Subcutaneous adipose tissue (tissue), 4 donors: ENCODE data around the gene ATF7. TPM values are rescaled to one million over a fixed set of nuclear protein-coding genes. Genes with fewer than 3 reads are reported as not detected.

ENCODE experiments used
- total RNA-seq, 4 donors: library from RNA; depleted of rRNA; stranded (reverse); fragments of >200 nt; gene quantifications; one replicate each; pipeline ENCODE4 v1.1.0, GENCODE V29; 2016
- TF ChIP-seq, protein P1 (sequence below): fragments of 450-650 bp; IDR thresholded peaks from one replicate; pipeline ENCODE4 v1.5.1; 2016; ENCODE audit warnings: low read depth, mild to moderate bottlenecking, control low read depth, antibody characterized with exemption, moderate library complexity

The ATF7 gene
- total RNA-seq, 4 donors from 2014 or later: 32.0 to 49.7 (median 43.7) TPM

GRCh38 chr12:53602176-53602864 is 23.9 kb downstream of the ATF7 start:
- TF ChIP-seq, protein P1, sequence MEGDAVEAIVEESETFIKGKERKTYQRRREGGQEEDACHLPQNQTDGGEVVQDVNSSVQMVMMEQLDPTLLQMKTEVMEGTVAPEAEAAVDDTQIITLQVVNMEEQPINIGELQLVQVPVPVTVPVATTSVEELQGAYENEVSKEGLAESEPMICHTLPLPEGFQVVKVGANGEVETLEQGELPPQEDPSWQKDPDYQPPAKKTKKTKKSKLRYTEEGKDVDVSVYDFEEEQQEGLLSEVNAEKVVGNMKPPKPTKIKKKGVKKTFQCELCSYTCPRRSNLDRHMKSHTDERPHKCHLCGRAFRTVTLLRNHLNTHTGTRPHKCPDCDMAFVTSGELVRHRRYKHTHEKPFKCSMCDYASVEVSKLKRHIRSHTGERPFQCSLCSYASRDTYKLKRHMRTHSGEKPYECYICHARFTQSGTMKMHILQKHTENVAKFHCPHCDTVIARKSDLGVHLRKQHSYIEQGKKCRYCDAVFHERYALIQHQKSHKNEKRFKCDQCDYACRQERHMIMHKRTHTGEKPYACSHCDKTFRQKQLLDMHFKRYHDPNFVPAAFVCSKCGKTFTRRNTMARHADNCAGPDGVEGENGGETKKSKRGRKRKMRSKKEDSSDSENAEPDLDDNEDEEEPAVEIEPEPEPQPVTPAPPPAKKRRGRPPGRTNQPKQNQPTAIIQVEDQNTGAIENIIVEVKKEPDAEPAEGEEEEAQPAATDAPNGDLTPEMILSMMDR: no peak

DNA sequence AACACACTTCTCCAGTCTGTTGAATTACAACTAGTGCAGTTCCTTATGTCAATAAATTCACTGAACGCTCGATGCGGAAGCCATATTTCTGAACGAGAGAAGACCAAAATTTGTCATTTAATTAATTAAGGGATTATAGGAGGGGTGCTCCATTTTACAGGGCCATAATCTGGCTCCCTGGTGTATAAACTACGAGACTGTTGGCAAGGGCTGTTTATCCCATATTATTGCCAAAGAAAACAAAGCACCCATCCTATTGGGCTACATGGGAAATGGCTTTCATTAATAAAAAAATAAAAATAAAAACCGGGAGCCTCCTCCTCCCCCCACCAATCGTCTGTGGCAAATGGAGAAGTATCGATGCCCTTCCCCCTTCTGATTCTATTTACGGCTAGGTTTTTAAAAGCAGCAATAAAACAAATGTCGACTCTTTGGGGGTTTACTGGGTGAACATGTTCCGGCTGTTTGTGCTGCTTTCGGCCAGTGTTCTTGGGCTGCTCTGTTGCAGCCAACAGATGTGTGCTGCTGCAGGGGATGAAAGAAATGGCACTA is 24.8 kb downstream of the ATF7 start:
- TF ChIP-seq, protein P1: no peak

- TF ChIP-seq, protein P1: no peak
Observed at GRCh38 chr12:53600490-53601295, 25.5 kb downstream of the ATF7 start.

DNA sequence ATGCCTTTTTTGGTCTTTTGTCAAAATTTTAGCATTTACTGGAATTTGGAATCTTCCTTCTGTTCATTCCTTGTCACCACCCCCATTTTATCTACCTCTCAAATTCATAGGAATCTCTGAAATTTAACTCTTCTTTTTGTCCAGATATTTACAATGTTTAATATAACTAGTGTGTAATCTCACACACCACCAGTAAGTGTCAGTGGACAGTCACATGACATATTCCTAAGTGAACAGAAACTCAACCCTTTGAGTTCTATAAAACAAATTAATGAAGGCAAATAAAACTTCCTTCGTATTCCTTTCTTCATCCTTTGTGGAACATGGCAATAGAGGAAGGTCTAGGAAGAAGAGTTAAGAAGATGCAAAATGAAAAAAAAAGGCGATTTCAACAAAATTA is 26.6 kb downstream of the ATF7 start:
- TF ChIP-seq, protein P1: no peak

DNA sequence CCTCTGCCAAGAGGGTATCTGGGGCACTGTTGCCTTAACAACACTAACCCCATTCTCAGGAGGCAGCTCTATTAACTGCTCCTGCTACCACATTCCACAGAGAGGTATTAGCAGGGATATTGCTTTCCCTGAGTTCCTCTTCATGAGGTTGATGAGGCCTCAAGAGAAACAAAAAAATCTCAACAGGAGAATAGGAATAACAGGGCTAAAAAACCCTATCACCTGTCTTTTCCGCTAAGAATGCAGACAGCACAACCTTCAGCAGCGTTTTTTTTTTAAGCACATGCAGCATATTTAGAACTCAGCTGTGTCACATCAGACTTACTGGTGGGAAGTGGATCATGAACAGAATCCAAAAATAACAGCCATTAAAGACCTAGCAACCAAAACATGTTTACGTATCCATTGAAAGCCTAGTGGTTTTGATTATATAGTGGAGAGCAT is 29.2 kb downstream of the ATF7 start:
- TF ChIP-seq, protein P1: no peak

DNA sequence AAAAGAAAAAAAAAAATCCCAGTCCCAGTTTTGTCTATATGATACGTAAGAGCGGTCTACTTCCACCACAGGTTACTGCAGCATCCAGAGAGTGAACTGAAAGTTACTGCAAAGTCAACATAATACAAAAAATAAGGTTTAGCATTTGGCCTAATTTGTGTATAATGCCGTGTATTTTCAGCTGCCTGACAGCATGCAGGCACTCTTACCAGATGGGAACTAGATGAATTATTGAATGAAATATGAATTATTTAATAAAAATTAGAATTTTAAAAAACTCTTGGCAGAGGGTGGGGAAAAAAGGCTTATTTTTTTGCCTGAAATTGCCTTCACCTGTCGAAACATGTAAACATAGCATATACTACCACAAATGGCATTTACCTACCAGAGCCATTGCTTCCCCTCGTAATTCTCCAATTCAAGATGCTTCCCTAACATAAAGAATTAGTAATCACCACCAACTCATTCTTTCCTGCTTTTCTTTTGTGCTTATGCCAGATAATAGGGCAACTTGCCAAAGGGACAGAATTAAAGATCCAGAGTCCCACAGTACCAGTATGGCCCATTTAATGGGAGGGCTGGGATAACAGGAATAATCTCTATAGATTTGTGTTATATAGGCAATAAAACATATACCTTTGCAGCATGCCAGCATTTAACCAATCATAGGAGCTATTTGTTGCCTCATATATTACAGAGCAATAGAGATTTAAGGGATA is 31.1 kb downstream of the ATF7 start:
- TF ChIP-seq, protein P1: no peak

GRCh38 chr12:53593707-53594106 is 32.5 kb downstream of the ATF7 start:
- TF ChIP-seq, protein P1: no peak
